GM21423 (cell line): ENCODE results near the gene CACNA1D.

Experiments used
- ATAC-seq: cut with Tn5 transposase; IDR thresholded peaks from one replicate; pipeline ENCODE4 v1.9.1; 2021; ENCODE audit warnings: mild to moderate bottlenecking, moderate library complexity; ENCODE audit not compliant: unreplicated experiment

Gene CACNA1D

GRCh38 chr3:53525765-53526703 lies 31.6 kb downstream of the CACNA1D start:
- no peak for ATAC-seq

DNA sequence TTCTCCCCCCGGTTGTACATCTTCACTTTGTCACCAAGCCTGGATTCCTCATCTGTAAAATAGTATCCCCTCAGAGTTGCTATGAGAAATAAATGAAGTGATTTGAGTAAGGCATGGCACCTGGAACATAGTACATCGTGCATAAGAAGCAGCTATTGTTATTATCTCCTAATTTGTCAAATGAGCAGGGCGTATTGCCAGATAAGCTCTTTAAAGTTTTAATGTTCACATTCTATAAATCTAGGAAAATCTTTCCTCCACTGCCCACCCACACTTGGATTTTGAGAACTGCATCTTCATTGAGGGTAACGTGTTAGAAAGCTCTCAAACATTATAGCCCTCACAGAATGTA lies 32.3 kb downstream of the CACNA1D start:
- no peak for ATAC-seq

GRCh38 chr3:53530205-53530604 lies 35.8 kb downstream of the CACNA1D start:
- no peak for ATAC-seq

- no peak for ATAC-seq
These were observed 37.3 kb downstream of the CACNA1D start for GRCh38 chr3:53531749-53532148.

GRCh38 chr3:53533472-53533871 lies 39.1 kb downstream of the CACNA1D start:
- ATAC-seq = no peak

- no peak for ATAC-seq
These were observed 39.8 kb downstream of the CACNA1D start for GRCh38 chr3:53534216-53534615.

GRCh38 chr3:53534676-53535400 lies 40.4 kb downstream of the CACNA1D start:
- ATAC-seq = no peak

DNA sequence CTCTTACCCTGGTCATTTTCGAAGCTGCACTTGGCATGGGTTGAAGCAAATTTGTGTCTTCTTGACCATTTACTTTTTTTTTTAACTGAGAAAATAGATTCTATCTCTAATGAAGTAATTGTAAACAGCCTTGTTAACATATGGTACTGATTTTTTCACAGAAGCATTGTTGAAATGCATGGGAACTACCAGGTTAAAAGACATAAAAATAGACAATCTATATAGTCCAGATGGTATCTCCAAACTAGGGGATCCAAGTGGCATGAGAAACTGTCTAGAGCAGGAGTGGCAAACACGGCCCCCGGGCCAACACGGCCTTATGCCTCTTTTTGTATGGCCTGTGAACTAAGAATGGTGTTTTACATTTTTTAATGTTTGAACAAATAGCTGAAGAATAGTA lies 41.9 kb downstream of the CACNA1D start:
- ATAC-seq = no peak

DNA sequence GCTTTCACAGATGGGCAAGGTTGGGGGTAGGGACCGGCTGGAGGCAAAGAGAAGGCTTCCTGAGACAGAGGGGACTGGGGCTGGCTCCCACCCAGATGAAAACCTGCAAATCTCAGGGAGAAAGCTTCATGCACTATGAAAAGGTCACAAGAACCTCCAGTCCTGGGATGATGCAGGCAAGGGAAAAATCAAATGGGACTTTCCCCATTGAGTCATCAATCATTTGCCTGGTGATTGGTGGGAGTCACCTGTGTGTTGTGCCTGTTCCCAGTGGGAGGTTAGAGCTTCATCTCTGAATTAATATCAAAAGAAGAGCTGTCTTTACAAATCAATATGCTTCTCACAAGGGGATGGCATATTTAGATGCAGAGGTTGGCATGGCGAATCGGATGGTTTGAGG lies 49.9 kb downstream of the CACNA1D start:
- no peak for ATAC-seq

GRCh38 chr3:53545310-53545995 lies 51.0 kb downstream of the CACNA1D start:
- no peak for ATAC-seq

DNA sequence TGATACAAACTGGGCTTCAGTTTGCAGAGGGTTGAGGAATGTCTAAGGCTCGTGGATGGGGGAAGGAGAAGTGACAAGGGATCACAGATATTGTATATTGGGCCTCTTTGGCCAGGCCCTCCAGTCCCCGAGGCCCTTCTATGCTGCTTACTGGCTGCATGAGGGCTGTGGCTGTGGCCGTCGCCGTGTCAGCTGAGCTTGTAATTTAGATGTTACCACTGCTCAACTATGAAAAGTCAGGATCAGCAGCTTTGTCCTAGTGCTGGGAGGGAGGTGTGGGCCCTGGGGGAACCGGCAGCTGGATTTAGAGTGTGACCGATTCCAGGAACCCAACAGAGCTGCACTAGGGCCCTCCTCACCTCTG lies 51.6 kb downstream of the CACNA1D start:
- no peak for ATAC-seq

GRCh38 chr3:53547327-53547726 lies 52.9 kb downstream of the CACNA1D start:
- ATAC-seq = no peak

- no peak for ATAC-seq
These were observed 55.7 kb downstream of the CACNA1D start for GRCh38 chr3:53550005-53550620.

- ATAC-seq = no peak
These were observed 56.9 kb downstream of the CACNA1D start for GRCh38 chr3:53551324-53551723.

DNA sequence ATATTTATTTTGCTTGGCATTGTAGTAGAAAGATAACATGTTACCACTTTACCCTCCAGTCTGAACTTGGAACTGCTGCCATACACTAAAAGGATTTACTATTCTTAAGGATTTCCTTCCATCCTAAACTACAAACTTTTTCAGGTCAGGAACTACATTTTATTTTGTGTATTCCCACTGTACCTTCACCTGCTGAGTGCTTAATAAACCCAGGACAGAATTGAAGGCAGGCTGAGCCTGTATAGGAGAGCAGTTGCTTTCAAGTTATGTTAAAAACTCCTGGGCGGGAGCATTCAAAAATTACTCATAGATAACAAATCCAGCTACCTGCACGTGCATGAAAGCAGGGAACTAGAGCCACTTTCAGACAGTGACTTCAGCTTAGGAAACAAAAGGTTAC lies 58.3 kb downstream of the CACNA1D start:
- no peak for ATAC-seq

GRCh38 chr3:53553200-53553599 lies 58.8 kb downstream of the CACNA1D start:
- ATAC-seq = no peak

- ATAC-seq = peak; percentile 84
These were observed 60.2 kb downstream of the CACNA1D start for GRCh38 chr3:53554559-53555067.

DNA sequence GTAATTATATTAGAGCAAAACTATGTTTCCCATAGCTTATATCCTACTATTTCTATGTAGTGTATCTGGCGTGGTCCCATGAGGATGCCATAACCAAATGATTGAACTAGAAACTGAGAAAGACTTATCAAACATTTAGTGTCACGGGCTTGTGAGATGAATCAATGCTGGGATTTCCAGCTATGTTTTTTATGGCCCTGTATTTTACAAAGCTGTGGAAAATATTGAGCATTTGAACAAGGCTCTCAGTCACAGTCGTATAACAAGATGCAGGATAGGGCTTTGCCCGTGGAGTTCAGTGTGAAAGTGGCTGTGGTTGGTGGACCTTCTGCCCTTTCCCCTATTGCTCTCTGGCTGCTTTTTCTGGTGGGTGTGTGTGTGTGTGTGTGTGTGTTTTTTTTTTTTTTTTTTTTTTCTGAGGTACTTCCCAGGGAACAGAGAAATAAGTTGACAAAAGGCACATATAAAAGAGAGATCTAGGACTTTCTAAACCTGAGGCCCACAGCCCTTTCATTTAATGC lies 60.7 kb downstream of the CACNA1D start:
- ATAC-seq = peak; percentile 74

GRCh38 chr3:53566461-53567145 lies 72.2 kb downstream of the CACNA1D start:
- ATAC-seq = no peak

DNA sequence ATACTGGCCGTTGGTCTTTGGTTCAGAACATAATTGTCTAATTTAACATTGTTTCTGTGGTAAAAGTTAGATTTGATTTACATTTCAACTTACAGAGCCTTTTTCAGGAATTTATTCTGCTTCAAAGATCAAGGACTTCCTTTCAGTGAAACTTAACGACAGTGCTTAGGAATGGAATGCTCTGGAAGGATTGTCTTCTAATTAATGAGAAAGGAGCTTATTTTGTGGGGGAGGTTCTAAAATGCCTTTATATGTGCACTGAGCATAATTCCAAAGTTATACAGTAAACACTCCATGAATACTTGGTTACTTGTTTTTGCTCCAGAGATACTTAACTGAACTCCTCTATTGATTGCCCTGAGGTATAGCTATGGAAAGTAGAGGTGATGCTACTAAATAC lies 75.7 kb downstream of the CACNA1D start:
- ATAC-seq = no peak
